Suppressor macrophage treated with lipopolysaccharide for 1 hour (primary cell): Measurements from ENCODE around the gene PRDM16.

Experiments
- DNase-seq, 3 donors: peaks; one replicate each; pipeline ENCODE4 v3.0.0-alpha.2; 2020 to 2022

PRDM16 gene

DNA sequence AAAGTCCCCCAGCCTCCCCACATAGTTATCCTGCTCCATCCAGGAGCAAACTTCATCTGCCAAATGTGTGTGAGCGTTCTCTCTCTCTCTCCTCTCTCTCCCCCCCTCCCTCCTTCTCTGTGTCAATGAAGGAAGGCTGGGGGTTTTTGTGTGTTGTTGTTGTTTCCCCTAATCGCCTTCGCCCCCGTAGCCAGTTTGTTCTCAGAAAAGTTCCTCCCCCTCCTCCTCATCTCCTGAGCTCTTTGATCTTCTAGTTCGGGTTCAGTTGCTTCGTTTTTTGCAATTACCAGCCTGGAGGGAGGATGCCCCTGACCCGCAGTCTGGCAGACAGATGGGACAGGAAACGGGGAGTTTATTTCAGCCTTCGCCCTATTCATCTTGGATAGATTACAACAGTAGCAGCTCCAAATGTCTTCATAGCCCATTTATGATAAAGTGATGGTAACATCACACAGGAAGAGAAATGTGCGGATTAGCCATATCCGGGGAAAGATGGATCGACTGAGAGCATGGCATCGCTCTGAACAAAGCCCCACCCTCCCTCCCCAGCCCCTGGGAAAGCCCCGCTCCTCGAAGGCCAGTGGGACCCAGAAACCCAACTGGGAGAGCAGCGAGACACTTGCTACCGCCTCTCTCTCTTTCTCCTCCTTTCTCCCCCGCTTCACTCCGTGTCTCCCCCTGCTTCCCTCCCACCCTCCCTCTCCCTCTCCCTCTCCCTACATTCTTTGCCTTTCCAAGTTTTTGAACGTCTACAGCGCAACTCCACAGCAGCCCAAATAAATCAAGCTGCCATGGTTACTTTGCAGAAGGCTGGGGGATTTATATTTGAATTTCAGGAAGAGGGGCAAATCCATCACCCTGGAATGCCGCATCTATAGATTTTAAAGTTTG lies 245.7 kb downstream of the PRDM16 start:
- DNase-seq: peak in 1 of 3 donors; percentile 15

- no peak for DNase-seq
Measured at GRCh38 chr1:3315399-3316339, 246.7 kb downstream of the PRDM16 start.

GRCh38 chr1:3316340-3316943 lies 247.4 kb downstream of the PRDM16 start:
- DNase-seq: peak; percentile 50 to 67 (median 55)

DNA sequence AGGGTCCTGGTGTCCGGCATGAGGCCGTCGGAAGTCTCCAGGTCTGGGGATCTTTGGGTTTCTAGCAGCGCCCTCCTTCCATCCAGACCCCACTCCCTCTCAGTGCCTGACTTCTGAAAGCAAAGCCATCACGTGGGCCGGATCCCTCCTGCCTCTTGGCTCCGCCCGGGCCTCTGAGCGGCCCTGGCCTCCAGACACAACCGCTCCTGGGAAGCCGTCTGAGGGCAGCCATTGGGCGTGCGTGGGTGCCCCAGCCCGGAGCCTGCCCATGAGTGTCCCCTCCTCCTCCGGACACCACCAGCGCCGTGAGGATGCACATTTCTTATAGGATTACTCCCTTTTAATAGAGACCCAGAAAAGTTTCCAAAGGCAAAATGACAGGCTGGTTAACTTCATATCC lies 248.5 kb downstream of the PRDM16 start:
- no peak for DNase-seq

GRCh38 chr1:3318329-3318728 lies 249.3 kb downstream of the PRDM16 start:
- DNase-seq: no peak

DNA sequence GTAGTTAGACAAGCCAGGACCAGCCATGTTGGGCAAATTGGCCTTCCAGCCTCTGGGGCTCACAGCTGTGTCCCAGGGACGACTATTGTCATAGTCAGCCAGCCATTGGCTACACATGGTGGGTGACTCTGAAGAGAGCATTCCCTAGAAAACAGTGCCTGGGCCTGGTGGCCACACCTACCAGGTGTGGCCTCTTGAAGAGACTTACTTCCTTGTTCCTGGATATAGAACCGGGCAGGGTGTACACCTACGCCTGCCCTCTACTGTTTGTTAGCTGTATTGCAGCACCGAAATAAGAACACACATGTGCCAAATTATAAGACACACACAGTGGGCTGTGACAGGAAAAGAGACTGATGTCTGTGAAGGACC lies 250.9 kb downstream of the PRDM16 start:
- peak; percentile 65 to 68 (median 67) for DNase-seq

GRCh38 chr1:3320246-3321152 lies 251.5 kb downstream of the PRDM16 start:
- peak; percentile 91 to 95 (median 93) for DNase-seq

- DNase-seq: no peak
Measured at GRCh38 chr1:3321559-3322449, 252.8 kb downstream of the PRDM16 start.

DNA sequence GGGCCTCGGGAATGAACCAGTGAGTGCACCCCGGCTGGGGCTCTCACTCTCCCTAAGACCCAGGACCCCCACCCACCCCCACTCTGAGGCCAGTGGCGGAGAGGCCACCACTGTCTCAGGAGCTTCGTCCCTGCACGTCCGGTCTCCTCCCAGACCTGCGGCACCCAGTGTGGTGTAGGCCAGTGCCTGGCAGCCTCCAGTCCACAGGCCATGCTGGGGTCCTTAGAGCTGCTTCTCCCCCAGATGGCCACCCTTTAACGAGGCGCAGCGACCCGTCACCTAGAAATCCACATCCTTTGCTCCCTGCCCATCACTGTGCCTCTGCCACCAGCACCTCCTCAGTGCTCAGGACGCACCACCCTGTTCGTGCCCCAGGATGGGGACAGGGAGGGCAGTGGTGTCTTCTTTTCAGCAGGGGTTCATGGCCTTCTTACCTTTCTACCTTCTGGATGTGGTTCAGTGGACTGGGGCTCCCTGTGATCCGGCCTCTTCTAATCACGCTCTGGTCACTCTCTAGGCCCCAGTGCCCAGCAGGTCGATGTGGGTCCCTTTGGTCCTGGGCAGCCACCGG lies 253.5 kb downstream of the PRDM16 start:
- no peak for DNase-seq

DNA sequence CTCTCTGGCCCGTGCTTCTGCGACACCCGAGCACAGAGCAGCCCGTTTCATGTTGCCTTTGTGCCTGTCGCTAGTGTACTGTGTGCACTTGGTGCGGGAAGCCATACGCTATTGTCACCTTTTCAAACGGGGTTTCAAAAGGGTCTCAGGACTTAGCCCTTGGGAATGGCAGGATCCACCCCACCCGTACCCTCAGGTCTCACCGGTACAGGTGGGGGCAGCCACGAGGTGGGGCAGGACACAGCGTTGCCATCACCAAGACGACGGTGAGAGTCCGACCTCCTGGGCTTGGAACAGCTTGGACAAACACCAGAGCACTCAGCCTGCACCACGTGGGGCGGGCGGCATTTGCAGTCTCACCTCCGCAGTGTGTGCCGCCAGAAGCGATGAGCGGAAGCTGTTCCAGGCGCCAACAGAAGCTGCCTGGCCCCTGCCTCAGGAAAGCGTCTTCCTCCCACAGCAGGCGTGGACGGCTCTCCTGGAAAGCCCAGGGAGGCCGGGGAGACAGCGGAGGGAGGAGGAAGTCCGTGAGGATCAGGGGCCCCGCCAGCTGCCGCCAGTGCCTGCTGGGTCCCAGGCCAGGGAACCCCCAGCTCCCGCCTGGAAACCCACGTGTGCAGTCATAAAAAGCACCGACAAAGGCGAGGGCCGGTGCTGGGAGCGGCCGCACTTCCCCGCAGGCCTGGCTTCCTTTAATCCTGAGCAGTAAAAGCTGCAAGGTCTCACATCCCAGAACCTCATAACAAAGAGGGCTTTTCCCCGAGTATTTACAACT lies 254.2 kb downstream of the PRDM16 start:
- peak; percentile 69 to 89 (median 85) for DNase-seq

- DNase-seq: no peak
Measured at GRCh38 chr1:3323796-3324703, 255.0 kb downstream of the PRDM16 start.

DNA sequence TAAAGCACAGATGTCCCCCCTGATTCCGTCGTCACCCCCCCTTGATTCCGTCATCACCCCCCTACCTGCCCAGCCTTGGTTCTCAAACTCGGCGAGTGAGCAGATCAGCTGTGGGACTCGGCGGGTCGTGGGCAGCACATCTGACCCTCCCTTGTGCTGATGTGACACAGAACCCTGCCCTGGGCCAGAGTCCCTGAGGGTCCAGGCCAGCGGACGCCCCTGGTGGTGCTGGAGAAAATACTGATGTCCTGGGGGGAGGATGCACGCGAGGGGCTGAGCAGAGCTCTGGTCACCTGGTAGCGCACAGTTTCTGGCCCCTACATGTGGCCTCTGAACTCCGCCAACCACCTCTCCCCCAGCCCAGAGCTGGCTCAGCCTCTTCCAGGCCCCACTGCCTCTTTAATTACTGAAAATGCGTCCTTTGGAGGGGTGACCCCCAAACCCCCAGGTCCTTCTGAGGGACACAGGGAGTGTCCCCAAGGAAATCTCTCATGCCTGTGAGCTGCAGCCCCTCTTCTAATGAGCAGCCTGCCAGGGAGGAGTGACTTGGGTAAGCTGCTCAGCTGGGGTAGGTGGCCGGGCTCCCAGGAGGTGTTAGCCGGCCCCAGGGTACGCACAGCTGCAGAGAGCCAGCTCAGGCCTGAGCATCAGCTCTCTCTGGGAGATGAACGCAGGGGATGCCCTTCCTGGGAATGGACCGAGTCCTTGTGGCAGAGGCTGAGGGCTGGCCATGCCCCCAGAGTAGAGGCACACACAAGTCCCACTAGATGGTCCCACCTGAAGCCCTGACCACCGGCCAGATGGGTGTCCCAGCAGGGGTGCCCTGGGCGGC lies 255.9 kb downstream of the PRDM16 start:
- DNase-seq: no peak

DNA sequence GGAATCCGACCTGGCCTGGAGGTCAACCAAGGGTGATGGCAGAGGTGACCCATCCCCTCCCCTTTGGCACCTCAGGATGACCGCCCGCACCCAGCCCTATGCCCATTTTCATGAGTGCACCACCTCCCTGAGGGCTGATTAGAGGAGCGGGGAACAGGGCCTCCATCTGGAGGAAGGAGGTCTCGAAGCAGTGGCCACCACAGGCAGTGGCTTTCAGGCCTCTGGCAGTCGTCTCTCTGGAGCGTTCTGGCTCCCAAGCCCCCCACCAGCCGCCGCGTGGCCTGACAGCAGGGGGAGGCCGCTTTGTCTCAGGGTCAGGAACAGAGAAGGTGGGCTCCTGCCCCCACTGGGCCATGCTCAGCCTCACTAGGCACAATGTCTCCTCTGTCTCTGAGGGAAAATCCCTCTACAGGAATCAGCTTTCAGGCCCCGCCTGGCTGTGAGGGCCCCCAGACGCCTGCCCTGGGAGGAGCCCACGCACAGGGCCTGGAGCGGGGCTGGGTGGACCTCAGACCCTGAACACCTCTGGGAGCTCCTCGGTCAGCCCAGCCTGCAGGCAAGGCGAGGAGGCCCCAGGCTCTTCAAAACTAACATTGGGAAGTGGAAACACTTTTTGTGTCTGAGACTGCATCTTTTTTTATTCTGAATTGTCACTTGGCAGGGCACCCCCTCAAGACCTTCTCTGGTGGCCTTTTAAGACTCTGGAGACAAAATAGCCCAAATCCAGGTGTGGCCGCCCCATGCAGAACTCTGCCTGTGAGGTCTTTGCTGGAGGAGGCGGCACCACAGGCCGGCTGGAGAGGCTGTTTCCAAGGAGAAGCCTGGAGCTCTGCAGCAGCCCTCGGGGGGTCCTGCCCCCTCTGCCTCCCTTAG lies 257.7 kb downstream of the PRDM16 start:
- DNase-seq: no peak

GRCh38 chr1:3327389-3327702 lies 258.3 kb downstream of the PRDM16 start:
- DNase-seq: no peak

DNA sequence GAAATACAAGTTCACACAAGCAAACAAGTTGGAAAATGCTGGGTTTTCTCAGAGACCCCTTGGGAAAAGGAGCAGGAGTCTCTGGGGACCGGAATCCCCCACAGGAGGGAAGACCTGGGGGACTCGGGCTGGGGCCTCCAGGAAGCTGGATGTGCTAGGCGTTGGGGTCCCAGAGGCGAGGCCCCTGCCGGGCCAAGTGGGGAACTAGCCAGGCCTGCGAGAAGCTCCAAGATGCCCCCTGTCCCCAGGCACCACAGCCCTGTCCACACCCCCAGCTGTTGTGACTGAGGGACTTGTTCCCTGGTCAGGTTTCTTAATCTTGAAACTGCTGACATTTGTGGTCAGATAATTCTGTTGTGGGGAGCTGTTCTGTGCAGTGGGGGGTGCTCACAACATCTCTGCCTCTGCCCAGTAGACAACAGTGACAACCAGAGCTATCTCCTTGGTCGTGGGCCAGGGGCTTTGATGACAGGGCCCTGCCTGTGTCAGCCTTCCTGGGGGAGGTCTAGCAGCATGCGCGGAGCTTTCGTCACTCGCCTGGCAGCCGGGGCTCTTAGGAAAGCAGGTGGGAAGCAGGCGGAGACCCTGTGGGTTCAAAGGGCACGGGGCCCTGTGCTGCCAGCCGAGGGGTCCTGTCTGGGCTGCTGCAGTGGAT lies 259.1 kb downstream of the PRDM16 start:
- DNase-seq: no peak

- DNase-seq: no peak
Measured at GRCh38 chr1:3329640-3330281, 260.8 kb downstream of the PRDM16 start.
